ENCODE results near the gene TMEM179B.

TMEM179B gene

DNA sequence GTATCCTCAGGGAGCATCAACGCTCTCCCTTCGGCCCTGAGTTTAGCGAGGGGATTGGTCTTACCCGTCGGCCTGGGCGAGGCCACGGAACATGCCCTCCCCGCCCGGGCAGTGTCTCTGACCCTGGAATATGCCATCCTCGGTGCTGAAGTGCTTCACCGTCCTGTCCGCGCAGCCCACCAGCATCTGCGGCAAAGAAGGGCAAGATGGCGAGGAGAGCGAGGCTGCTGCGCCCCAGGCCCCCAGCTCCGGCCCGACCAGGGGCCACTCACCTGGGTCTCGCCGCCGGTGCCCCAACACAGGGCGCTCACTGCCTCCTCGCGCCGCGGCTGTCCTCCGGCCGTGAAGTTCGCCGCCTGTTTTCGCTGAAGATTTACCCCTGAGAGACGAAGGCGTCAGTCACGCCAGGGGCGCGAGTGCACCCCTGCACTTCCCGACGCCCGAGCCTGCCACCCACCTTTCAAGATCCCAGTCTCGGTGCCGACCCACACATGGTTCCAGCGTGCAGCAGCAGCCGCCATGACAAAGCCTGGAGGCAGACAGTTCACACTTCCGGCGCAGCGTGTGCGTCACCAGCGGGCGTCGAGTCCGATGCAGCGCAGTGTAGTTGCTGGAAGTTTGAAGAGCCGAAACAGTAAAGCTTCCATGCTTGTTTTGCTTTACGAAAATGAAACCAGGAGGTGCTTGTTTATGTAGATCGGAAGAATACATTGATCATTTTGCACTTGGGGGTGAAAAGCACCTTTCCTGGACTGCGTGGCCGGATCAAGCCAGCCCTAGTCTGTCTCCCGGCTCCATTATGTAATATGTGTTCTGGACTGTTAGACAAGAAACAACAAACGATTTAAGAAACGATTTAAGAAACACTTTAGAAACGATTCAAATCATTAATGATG lies 52.1 kb downstream of the TMEM179B start, which contains the start of gene WDR74:
Gene WDR74 (minus strand): TSS at position 541 of the 896 bp plus-strand sequence. CDS start 20 bp downstream, at position 521.
- DNase-seq: peak; percentile 75
